NB4 (cell line): ENCODE results near the gene UBL4B.

Experiments used
- MYC ChIP-seq: IDR thresholded peaks from 2 replicates; pipeline ENCODE4 v1.6.1; 2011; ENCODE audit warnings: low read depth, low read length
- TF ChIP-seq, protein P1 (sequence below): IDR thresholded peaks from one replicate; pipeline ENCODE4 v1.5.1; 2012; ENCODE audit warnings: low read depth, low read length
- TF ChIP-seq, protein P2 (sequence below): IDR thresholded peaks from 2 replicates; pipeline ENCODE4 v1.6.1; 2011; ENCODE audit warnings: low read depth, low read length

DNA sequence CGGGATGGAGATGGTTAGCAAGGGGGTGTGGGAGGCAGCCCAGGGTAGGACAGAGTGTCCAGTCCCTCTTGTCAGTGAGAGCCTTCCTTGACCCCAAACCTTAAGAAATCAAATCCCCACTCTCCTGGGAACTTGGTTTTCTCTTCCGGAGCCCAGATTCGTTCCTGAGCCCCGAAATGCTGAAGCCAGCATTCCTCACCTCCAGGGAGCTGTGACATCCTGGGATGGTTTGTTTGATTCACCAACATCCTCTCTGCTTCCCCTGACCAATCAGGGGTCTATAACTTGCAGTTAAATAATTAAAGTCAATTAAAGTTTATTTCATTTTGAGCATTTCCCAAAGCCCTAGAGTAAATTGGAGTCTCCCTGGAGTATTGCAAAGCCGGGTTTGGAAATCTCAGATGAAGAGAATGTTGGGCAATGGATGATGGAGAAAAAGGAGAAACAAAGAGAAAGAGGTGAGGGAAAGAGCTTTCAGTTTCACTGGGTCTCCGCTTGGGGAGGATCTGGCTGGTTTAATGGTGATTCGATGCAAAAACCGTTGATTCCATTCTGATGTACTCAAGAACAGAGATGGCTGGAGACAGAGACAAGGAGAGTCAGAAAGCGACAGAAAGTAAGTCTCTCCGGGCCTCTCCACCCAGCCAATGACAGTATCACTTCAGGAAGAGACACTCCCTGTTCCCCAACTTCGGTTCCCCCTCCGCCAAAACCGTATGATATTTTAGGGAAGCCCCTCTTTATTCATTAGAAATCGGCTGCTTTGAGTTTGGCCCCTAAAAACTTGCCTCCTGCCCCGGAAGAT is 29.0 kb upstream of the UBL4B start:
- TF ChIP-seq, protein P1, sequence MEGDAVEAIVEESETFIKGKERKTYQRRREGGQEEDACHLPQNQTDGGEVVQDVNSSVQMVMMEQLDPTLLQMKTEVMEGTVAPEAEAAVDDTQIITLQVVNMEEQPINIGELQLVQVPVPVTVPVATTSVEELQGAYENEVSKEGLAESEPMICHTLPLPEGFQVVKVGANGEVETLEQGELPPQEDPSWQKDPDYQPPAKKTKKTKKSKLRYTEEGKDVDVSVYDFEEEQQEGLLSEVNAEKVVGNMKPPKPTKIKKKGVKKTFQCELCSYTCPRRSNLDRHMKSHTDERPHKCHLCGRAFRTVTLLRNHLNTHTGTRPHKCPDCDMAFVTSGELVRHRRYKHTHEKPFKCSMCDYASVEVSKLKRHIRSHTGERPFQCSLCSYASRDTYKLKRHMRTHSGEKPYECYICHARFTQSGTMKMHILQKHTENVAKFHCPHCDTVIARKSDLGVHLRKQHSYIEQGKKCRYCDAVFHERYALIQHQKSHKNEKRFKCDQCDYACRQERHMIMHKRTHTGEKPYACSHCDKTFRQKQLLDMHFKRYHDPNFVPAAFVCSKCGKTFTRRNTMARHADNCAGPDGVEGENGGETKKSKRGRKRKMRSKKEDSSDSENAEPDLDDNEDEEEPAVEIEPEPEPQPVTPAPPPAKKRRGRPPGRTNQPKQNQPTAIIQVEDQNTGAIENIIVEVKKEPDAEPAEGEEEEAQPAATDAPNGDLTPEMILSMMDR, result no peak
- TF ChIP-seq MYC, result no peak
- TF ChIP-seq, protein P2, sequence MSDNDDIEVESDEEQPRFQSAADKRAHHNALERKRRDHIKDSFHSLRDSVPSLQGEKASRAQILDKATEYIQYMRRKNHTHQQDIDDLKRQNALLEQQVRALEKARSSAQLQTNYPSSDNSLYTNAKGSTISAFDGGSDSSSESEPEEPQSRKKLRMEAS, result no peak
